Fibroblast of lung (primary cell): Measurements from ENCODE around the gene RCOR3. TPM values are rescaled to one million over a fixed set of nuclear protein-coding genes. Genes with fewer than 3 reads are reported as not detected.

ENCODE experiments used
- DNase-seq, 2 donors: peaks; one replicate each; pipeline versions ENCODE4 v3.0.0 to v3.0.0-alpha.2; 2010; ENCODE audit warnings: low read depth in 2 of 2
- H2AFZ ChIP-seq: 2 replicates; pipeline ENCODE4 v1.5.1; 2012; ENCODE audit warnings: low read length, control low read depth, inconsistent platforms
- H3K27ac ChIP-seq: 2 replicates; pipeline ENCODE4 v1.5.1; 2011; ENCODE audit warnings: low read length, control low read depth; ENCODE audit not compliant: insufficient read depth
- H3K27me3 ChIP-seq: 2 replicates; pipeline ENCODE4 v1.5.1; 2011; ENCODE audit warnings: mild to moderate bottlenecking, low read length; ENCODE audit not compliant: control insufficient read depth, insufficient read depth
- H3K36me3 ChIP-seq: 2 replicates; pipeline ENCODE4 v1.5.1; 2011; ENCODE audit warnings: low read length; ENCODE audit not compliant: control insufficient read depth, insufficient read depth
- H3K4me1 ChIP-seq: 2 replicates; pipeline ENCODE4 v1.5.1; 2011; ENCODE audit warnings: low read length; ENCODE audit not compliant: control insufficient read depth, insufficient read depth; ENCODE audit errors: extremely low read depth
- H3K4me2 ChIP-seq: 2 replicates; pipeline ENCODE4 v1.5.1; 2011; ENCODE audit warnings: low read length, control low read depth; ENCODE audit not compliant: insufficient read depth; ENCODE audit errors: extremely low read depth
- H3K4me3 ChIP-seq, 4 experiments: fragments of 200-600 bp in 1 of 4; sonication (generic) in 1 of 4; replicated peaks in 1 of 4; 2 replicates each; pipeline ENCODE4 v1.5.1; 2011 to 2016; ENCODE audit warnings: low read length in 4 of 4, low read depth in 3 of 4, mild to moderate bottlenecking in 3 of 4, control low read depth in 2 of 4, inconsistent platforms in 1 of 4, mixed read lengths in 1 of 4; ENCODE audit not compliant: insufficient read depth in 1 of 4; ENCODE audit errors: control extremely low read depth in 1 of 4
- H3K79me2 ChIP-seq: 2 replicates; pipeline ENCODE4 v1.5.1; 2012; ENCODE audit warnings: mild to moderate bottlenecking, low read length, inconsistent platforms; ENCODE audit not compliant: control insufficient read depth, insufficient read depth
- H3K9ac ChIP-seq: 2 replicates; pipeline ENCODE4 v1.5.1; 2011; ENCODE audit warnings: mild to moderate bottlenecking, low read length, control low read depth; ENCODE audit not compliant: insufficient read depth
- H3K9me3 ChIP-seq: 2 replicates; pipeline ENCODE4 v1.5.1; 2012; ENCODE audit warnings: low read depth, low read length; ENCODE audit not compliant: control insufficient read depth, insufficient read depth
- H4K20me1 ChIP-seq: 2 replicates; pipeline ENCODE4 v1.5.1; 2011; ENCODE audit warnings: low read length; ENCODE audit not compliant: control insufficient read depth, insufficient read depth; ENCODE audit errors: extremely low read depth
- EZH2 ChIP-seq: IDR thresholded peaks from 2 replicates; pipeline ENCODE4 v1.5.1; 2012; ENCODE audit warnings: low read length, control low read depth, mild to moderate bottlenecking; ENCODE audit errors: missing control alignments
- polyA plus RNA-seq, 2 donors: library from polyadenylated mRNA; depleted of rRNA in 1 of 2; stranded (reverse) in 1 of 2; unstranded in 1 of 2; fragments of >200 nt; gene quantifications; 2 replicates each; pipeline ENCODE4 v1.2.1, GENCODE V29; 2011 to 2012; ENCODE audit warnings: missing spikeins in 1 of 2
- total RNA-seq: library from RNA; depleted of rRNA; stranded (reverse); fragments of >200 nt; gene quantifications from 2 replicates; pipeline ENCODE4 v1.2.1, GENCODE V29; 2014
- TF ChIP-seq, protein P1 (sequence below), 2 donors: IDR thresholded peaks in 1 of 2; conservative IDR thresholded peaks in 1 of 2; 1 replicate in 1 of 2; 2 replicates in 1 of 2; pipeline ENCODE4 v1.5.1; 2011 to 2012; ENCODE audit warnings: low read length in 2 of 2, control low read depth in 1 of 2, inconsistent platforms in 1 of 2, low read depth in 1 of 2, mild to moderate bottlenecking in 1 of 2

The RCOR3 gene
- total and polyA plus RNA-seq, 2 donors (not counting 1 experiment from before 2014, with no cell fraction given): 24.9 to 38.1 TPM

DNA sequence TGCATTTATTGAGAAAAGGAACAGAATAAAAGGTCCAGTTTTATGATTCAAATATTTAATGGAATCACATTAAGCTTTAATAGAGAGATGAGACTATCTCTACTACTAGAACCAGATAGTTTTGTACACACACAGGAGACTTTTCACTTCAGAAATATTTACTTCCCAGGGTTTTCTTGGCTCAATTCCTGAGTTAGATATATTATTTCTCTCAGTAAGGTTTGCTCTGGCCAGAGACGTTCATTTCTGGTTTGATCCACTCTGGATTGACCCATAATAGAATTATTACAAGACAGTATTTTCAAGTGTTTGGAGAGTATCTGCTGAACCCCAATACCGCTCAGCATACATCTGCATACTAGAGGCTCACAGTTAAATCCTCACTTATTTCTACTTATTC lies 1.3 kb upstream of the RCOR3 start:
- peaks cover 21% of the 10 kb centered on the region for H3K79me2 ChIP-seq
- DNase-seq: peak in 1 of 2 donors; percentile 27

DNA sequence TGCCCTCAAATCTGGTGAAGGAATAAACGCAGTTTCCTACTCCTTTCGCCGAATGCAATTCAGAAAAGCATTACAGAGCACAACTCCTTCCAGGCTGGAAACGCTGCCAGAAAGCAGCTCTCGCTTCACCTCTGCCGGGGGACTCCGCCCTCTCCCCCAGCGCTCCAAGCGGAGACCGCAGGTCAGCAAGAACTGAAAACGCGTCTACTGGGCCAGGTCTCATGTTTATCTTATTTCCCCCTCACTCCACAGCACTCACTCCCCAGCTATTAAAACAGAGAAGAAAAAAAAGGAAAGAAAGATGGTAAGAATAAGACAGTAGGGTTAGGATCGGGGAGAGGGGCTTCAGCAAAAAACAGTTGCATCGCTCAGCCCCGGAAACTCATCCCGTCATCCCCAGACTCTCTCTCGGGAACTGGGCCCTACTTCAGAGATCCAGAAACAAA lies 833 bp upstream of the RCOR3 start:
- Histone ChIP-seq H3K9me3 (no peaks in the 10 kb centered on the region), H3K27ac (peak overlapping the region; percentile 86), H3K9ac (peak overlapping the region; percentile 73), H3K4me2 (peak overlapping the region; percentile 88), H3K36me3 (no peaks in the 10 kb centered on the region), H3K4me3 (peak overlapping the region; percentile 44 to 93 (median 76)), H3K79me2 (peaks cover 22% of the 10 kb centered on the region), H3K4me1 (peaks cover 6% of the 10 kb centered on the region), H4K20me1 (no peaks in the 10 kb centered on the region), H2AFZ (peak overlapping the region; percentile 66), H3K27me3 (no peaks in the 10 kb centered on the region)
- no peak for TF ChIP-seq EZH2
- TF ChIP-seq, protein P1, sequence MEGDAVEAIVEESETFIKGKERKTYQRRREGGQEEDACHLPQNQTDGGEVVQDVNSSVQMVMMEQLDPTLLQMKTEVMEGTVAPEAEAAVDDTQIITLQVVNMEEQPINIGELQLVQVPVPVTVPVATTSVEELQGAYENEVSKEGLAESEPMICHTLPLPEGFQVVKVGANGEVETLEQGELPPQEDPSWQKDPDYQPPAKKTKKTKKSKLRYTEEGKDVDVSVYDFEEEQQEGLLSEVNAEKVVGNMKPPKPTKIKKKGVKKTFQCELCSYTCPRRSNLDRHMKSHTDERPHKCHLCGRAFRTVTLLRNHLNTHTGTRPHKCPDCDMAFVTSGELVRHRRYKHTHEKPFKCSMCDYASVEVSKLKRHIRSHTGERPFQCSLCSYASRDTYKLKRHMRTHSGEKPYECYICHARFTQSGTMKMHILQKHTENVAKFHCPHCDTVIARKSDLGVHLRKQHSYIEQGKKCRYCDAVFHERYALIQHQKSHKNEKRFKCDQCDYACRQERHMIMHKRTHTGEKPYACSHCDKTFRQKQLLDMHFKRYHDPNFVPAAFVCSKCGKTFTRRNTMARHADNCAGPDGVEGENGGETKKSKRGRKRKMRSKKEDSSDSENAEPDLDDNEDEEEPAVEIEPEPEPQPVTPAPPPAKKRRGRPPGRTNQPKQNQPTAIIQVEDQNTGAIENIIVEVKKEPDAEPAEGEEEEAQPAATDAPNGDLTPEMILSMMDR (conservative IDR thresholded peaks at IDR 0.05 in 1 of 2, IDR thresholded peaks at IDR 0.05 in 1 of 2; ENCODE audit: low read depth in 1 of 2, low read length in 2 of 2): no peak
- peak; percentile 81 to 82 for DNase-seq

More for the DNA sequence above, 1.3 kb upstream of the RCOR3 start:
- Histone ChIP-seq H3K27me3 (no peaks in the 10 kb centered on the region), H2AFZ (peak overlapping the region; percentile 66), H3K9me3 (no peaks in the 10 kb centered on the region), H3K9ac (peak overlapping the region; percentile 13), H3K36me3 (no peaks in the 10 kb centered on the region), H3K27ac (peak overlapping the region; percentile 86), H3K4me3 (peak overlapping the region; percentile 44 to 93 (median 76)), H4K20me1 (no peaks in the 10 kb centered on the region), H3K4me2 (peak overlapping the region; percentile 88), H3K4me1 (peaks cover 6% of the 10 kb centered on the region)
- TF ChIP-seq EZH2: no peak
- TF ChIP-seq, protein P1 (conservative IDR thresholded peaks at IDR 0.05 in 1 of 2, IDR thresholded peaks at IDR 0.05 in 1 of 2; ENCODE audit: low read depth in 1 of 2, low read length in 2 of 2): no peak

GRCh38 chr1:211259638-211260126 lies 516 bp downstream of the RCOR3 start:
- Histone ChIP-seq H3K9ac (peak overlapping the region; percentile 85), H3K4me3 (peak overlapping the region; percentile 85 to 93 (median 90)), H3K9me3 (no peaks in the 10 kb centered on the region), H3K27ac (peak overlapping the region; percentile 93), H3K4me1 (peaks cover 6% of the 10 kb centered on the region), H3K4me2 (peak overlapping the region; percentile 65), H3K27me3 (no peaks in the 10 kb centered on the region), H2AFZ (peak overlapping the region; percentile 89), H4K20me1 (no peaks in the 10 kb centered on the region), H3K79me2 (peaks cover 31% of the 10 kb centered on the region), H3K36me3 (no peaks in the 10 kb centered on the region)
- TF ChIP-seq, protein P1 (conservative IDR thresholded peaks at IDR 0.05 in 1 of 2, IDR thresholded peaks at IDR 0.05 in 1 of 2; ENCODE audit: low read depth in 1 of 2, low read length in 2 of 2): no peak
- no peak for TF ChIP-seq EZH2
- peak in 1 of 2 donors; percentile 69 for DNase-seq
